GM12878 (cell line): ENCODE results near the gene CFDP1. TPM values are rescaled to one million over a fixed set of nuclear protein-coding genes. Genes with fewer than 3 reads are reported as not detected.

Source experiments
- ATAC-seq: fragments of 200-7000 bp; cut with Tn5 transposase; 3 replicates; pipeline ENCODE4 v1.9.1; 2020; ENCODE audit warnings: mild to moderate bottlenecking, moderate library complexity
- BruUV-seq: library from RNA; stranded (reverse); fragments of 400-500 nt; replicated peaks from 2 replicates; lab custom pipeline; 2021; lab: Mats Ljungman, UMichigan
- CTCF ChIA-PET: fragments of 300-600 bp; sonication (Branson Sonifier 250); formaldehyde crosslinking; extraction: SDS; loops from one replicate; lab custom pipeline; 2021; ENCODE audit warnings: inconsistent platforms; lab: Yijun Ruan, JAX
- POLR2A ChIA-PET: fragments of 350-600 bp; formaldehyde crosslinking; extraction: SDS; loops from one replicate; lab custom pipeline; 2021; ENCODE audit warnings: inconsistent platforms; lab: Charles Lee
- RAD21 ChIA-PET: fragments of 300-600 bp; sonication (Branson Sonifier 250); formaldehyde crosslinking; loops from one replicate; lab custom pipeline; 2023; ENCODE audit warnings: antibody characterized with exemption; ENCODE audit not compliant: unreplicated experiment; lab: Charles Lee
- SMC1A ChIA-PET: fragments of 300-600 bp; sonication (Branson Sonifier 250); formaldehyde crosslinking; loops from one replicate; lab custom pipeline; 2023; ENCODE audit not compliant: unreplicated experiment, uncharacterized antibody; lab: Charles Lee
- DNase-seq: peaks from one replicate; pipeline ENCODE4 v3.0.0-alpha.2; 2011; ENCODE audit warnings: low read depth, low spot score
- FAIRE-seq: peaks from 3 replicates; lab custom pipeline; 2011; peaks lifted over from hg19 to GRCh38; lab: Jason Lieb, UNC
- H2AFZ ChIP-seq: 2 replicates; pipeline ENCODE4 v1.6.0; 2011; ENCODE audit warnings: low read depth, low read length, control low read depth; ENCODE audit not compliant: control insufficient read depth
- H3K27ac ChIP-seq: 2 replicates; pipeline ENCODE4 v1.5.1; 2011; ENCODE audit warnings: control low read depth; ENCODE audit not compliant: control insufficient read depth, insufficient read depth
- H3K27me3 ChIP-seq, 2 experiments: replicated peaks in 1 of 2; 2 replicates each; pipeline versions ENCODE4 v1.6.0 to v1.6.1; 2011; ENCODE audit warnings: low read length in 1 of 2; ENCODE audit not compliant: control insufficient read depth in 2 of 2, insufficient read depth in 2 of 2
- H3K36me3 ChIP-seq, 2 experiments: 2 replicates each; pipeline ENCODE4 v1.5.1; 2011; ENCODE audit warnings: low read length in 1 of 2; ENCODE audit not compliant: control insufficient read depth in 2 of 2, insufficient read depth in 2 of 2
- H3K4me1 ChIP-seq: 2 replicates; pipeline ENCODE4 v1.6.1; 2011; ENCODE audit warnings: mild to moderate bottlenecking, low read length, moderate library complexity, mixed read lengths; ENCODE audit not compliant: control insufficient read depth, insufficient read depth
- H3K4me2 ChIP-seq: 2 replicates; pipeline ENCODE4 v1.6.0; 2011; ENCODE audit warnings: control low read depth; ENCODE audit not compliant: control insufficient read depth, insufficient read depth
- H3K4me3 ChIP-seq: fragments of 200-600 bp; sonication (generic); 2 replicates; pipeline ENCODE4 v1.5.1; 2016
- H3K79me2 ChIP-seq: 2 replicates; pipeline ENCODE4 v1.6.0; 2011; ENCODE audit warnings: low read length; ENCODE audit not compliant: control insufficient read depth, insufficient read depth
- H3K9ac ChIP-seq: 2 replicates; pipeline ENCODE4 v1.8.0; 2011; ENCODE audit warnings: low read length, control low read depth, mixed read lengths; ENCODE audit not compliant: control insufficient read depth, insufficient read depth
- H3K9me3 ChIP-seq: replicated peaks from 3 replicates; pipeline ENCODE4 v1.5.1; 2011; ENCODE audit warnings: mild to moderate bottlenecking, low read length; ENCODE audit not compliant: control insufficient read depth, insufficient read depth
- H4K20me1 ChIP-seq: 2 replicates; pipeline ENCODE4 v1.6.0; 2011; ENCODE audit not compliant: control insufficient read depth, insufficient read depth
- CHD1 ChIP-seq: IDR thresholded peaks from 2 replicates; pipeline ENCODE4 v1.6.1; 2012; ENCODE audit warnings: low read depth, low read length, improper control_type of control experiment
- CREM ChIP-seq: IDR thresholded peaks from 2 replicates; pipeline ENCODE4 v1.6.1; 2014; ENCODE audit warnings: antibody characterized with exemption, low read depth
- HDAC6 ChIP-seq: fragments of 200-600 bp; sonication (generic); IDR thresholded peaks from one replicate; pipeline ENCODE4 v1.8.0; 2017; ENCODE audit warnings: antibody characterized with exemption; ENCODE audit not compliant: unreplicated experiment
- IKZF1 ChIP-seq: fragments of 450-650 bp; conservative IDR thresholded peaks from 2 replicates; pipeline ENCODE4 v1.6.1; 2017; ENCODE audit warnings: antibody characterized with exemption, mild to moderate bottlenecking
- KLF5 ChIP-seq: fragments of 450-650 bp; IDR thresholded peaks from 2 replicates; pipeline ENCODE4 v1.6.1; 2014; ENCODE audit warnings: mild to moderate bottlenecking; ENCODE audit not compliant: partially characterized antibody
- MAX ChIP-seq: IDR thresholded peaks from 2 replicates; pipeline ENCODE4 v1.6.1; 2012; ENCODE audit warnings: low read depth, low read length, improper control_type of control experiment
- SMAD1 ChIP-seq: fragments of 450-650 bp; IDR thresholded peaks from 2 replicates; pipeline ENCODE4 v1.6.1; 2018; ENCODE audit warnings: mild to moderate bottlenecking, low read depth; ENCODE audit not compliant: partially characterized antibody
- USF2 ChIP-seq: IDR thresholded peaks from 2 replicates; pipeline ENCODE4 v1.6.1; 2011; ENCODE audit warnings: low read depth, low read length, improper control_type of control experiment, borderline replicate concordance
- YY1 ChIP-seq: IDR thresholded peaks from 2 replicates; pipeline ENCODE4 v1.6.1; 2011; ENCODE audit warnings: low read depth, mild to moderate bottlenecking, low read length
- ZNF274 ChIP-seq: IDR thresholded peaks from one replicate; pipeline ENCODE4 v1.8.0; 2011; ENCODE audit not compliant: insufficient read length, insufficient read depth
- WGBS: methylation state at CpG from one replicate; pipeline ENCODE4 v1.1.6; 2016; ENCODE audit warnings: low lambda C conversion rate; ENCODE audit not compliant: insufficient replicate concordance, insufficient coverage; ENCODE audit errors: missing lambda C conversion rate; 5-methylcytosine and 5-hydroxymethylcytosine counted together
- in situ Hi-C: fragments of 300-500 bp; cut with MboI; formaldehyde crosslinking; loops from 9 replicates; pipeline ENCODE4 v1.14.3; 2018; ENCODE audit warnings: mixed read lengths
- intact Hi-C: fragments of 100-400 bp; cut with micrococcal nuclease; formaldehyde crosslinking; loops from one replicate; pipeline ENCODE4 v1.14.2; 2022; ENCODE audit not compliant: unreplicated experiment
- polyA plus RNA-seq, 11 experiments: library from polyadenylated mRNA; depleted of rRNA in 4 of 11; unstranded in 6 of 11; stranded (reverse) in 5 of 11; fragments of >200 nt; fragmentation: Nextera tagmentation in 4 of 11; fragmentation: Illumina TruSeq in 1 of 11; extraction: Ambion mirVana in 4 of 11; extraction: Trizol in 1 of 11; gene quantifications; 1 replicate in 1 of 11; 2 replicates in 10 of 11; pipeline versions ENCODE4 v1.2.1 to v1.2.3, GENCODE V29; 2011 to 2016; ENCODE audit warnings: inconsistent platforms in 2 of 11, missing spikeins in 2 of 11, low read depth in 1 of 11
- total RNA-seq, 4 experiments: library from RNA; depleted of rRNA in 3 of 4; stranded (reverse); fragments of >200 nt in 3 of 4; fragmentation: Illumina TruSeq in 1 of 4; extraction: Trizol in 1 of 4; gene quantifications; 2 replicates each; pipeline versions ENCODE4 v1.2.1 to v1.2.3, GENCODE V29; 2013 to 2021
- TF ChIP-seq, protein P1 (sequence below): fragments of 450-650 bp; IDR thresholded peaks from 2 replicates; pipeline ENCODE4 v1.6.1; 2014; ENCODE audit warnings: mild to moderate bottlenecking
- TF ChIP-seq, protein P2 (sequence below): fragments of 450-650 bp; IDR thresholded peaks from 2 replicates; pipeline ENCODE4 v1.6.1; 2017; ENCODE audit warnings: mild to moderate bottlenecking, moderate library complexity

CFDP1 gene
- total and polyA plus RNA-seq, 10 of the 15 experiments (the other 5 are each of a cell fraction or from before 2014, with no cell fraction given) = 22.3 to 64.8 (median 36.7) TPM

- POLR2A ChIA-PET = no interaction called here
- no peak overlapping the region for H3K4me3 ChIP-seq
- H2AFZ ChIP-seq = no peak overlapping the region
- no peaks in the 10 kb centered on the region for H3K27me3 ChIP-seq
- TF ChIP-seq HDAC6 = no peak
- TF ChIP-seq YY1 = no peak
- no peak for TF ChIP-seq KLF5
- TF ChIP-seq ZNF274 = no peak
- no peak for TF ChIP-seq IKZF1
- no peak for TF ChIP-seq SMAD1
- TF ChIP-seq, protein P1, sequence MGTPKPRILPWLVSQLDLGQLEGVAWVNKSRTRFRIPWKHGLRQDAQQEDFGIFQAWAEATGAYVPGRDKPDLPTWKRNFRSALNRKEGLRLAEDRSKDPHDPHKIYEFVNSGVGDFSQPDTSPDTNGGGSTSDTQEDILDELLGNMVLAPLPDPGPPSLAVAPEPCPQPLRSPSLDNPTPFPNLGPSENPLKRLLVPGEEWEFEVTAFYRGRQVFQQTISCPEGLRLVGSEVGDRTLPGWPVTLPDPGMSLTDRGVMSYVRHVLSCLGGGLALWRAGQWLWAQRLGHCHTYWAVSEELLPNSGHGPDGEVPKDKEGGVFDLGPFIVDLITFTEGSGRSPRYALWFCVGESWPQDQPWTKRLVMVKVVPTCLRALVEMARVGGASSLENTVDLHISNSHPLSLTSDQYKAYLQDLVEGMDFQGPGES = no peak
- no peak for TF ChIP-seq USF2
- no peak for TF ChIP-seq CREM
- no peak for TF ChIP-seq MAX
- no peak for TF ChIP-seq CHD1
- TF ChIP-seq, protein P2, sequence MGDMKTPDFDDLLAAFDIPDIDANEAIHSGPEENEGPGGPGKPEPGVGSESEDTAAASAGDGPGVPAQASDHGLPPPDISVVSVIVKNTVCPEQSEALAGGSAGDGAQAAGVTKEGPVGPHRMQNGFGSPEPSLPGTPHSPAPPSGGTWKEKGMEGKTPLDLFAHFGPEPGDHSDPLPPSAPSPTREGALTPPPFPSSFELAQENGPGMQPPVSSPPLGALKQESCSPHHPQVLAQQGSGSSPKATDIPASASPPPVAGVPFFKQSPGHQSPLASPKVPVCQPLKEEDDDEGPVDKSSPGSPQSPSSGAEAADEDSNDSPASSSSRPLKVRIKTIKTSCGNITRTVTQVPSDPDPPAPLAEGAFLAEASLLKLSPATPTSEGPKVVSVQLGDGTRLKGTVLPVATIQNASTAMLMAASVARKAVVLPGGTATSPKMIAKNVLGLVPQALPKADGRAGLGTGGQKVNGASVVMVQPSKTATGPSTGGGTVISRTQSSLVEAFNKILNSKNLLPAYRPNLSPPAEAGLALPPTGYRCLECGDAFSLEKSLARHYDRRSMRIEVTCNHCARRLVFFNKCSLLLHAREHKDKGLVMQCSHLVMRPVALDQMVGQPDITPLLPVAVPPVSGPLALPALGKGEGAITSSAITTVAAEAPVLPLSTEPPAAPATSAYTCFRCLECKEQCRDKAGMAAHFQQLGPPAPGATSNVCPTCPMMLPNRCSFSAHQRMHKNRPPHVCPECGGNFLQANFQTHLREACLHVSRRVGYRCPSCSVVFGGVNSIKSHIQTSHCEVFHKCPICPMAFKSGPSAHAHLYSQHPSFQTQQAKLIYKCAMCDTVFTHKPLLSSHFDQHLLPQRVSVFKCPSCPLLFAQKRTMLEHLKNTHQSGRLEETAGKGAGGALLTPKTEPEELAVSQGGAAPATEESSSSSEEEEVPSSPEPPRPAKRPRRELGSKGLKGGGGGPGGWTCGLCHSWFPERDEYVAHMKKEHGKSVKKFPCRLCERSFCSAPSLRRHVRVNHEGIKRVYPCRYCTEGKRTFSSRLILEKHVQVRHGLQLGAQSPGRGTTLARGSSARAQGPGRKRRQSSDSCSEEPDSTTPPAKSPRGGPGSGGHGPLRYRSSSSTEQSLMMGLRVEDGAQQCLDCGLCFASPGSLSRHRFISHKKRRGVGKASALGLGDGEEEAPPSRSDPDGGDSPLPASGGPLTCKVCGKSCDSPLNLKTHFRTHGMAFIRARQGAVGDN = no peak
- TF ChIP-seq, all 136 proteins: peak for 0
- H3K36me3 ChIP-seq = peaks cover 1 to 3% of the 10 kb centered on the region in 2 experiments; a peak in 1 of 4 replicates
- H4K20me1 ChIP-seq = no peaks in the 10 kb centered on the region
- SMC1A ChIA-PET = interaction anchor here (1.0 to 1.3 kb wide), 2 partner anchors 11 to 17 kb away, joined by 3 read pairs; no protein-coding TSS in a partner anchor
- no peak overlapping the region for H3K27ac ChIP-seq
- in situ Hi-C loops = loop anchor here (25.0 kb wide), 1 partner anchor 1735 kb away; the partner anchor contains the start of genes MON1B and SYCE1L
- RAD21 ChIA-PET = no interaction called here
- no peak overlapping the region for H3K4me2 ChIP-seq
- WGBS = 92% methylated on average over 12 of the region's 12 CpGs
- DNase-seq (no peak), ATAC-seq (no peak), FAIRE-seq (no peak)
- intact Hi-C loops = no loop called here
- H3K4me1 ChIP-seq = no peaks in the 10 kb centered on the region
- no peaks in the 10 kb centered on the region for H3K9me3 ChIP-seq
- CTCF ChIA-PET = interaction anchor here (2.4 kb wide), 1 partner anchor 13 kb away, joined by 8 read pairs; no protein-coding TSS in a partner anchor
- peaks cover 23% of the 10 kb centered on the region for H3K79me2 ChIP-seq
- H3K9ac ChIP-seq = no peak overlapping the region
- no TSS peak for BruUV-seq
Observed at GRCh38 chr16:75452464-75453190, 19.3 kb upstream of the CFDP1 start.
